ENCODE data around the gene ARMC12. TPM values are rescaled to one million over a fixed set of nuclear protein-coding genes. Genes with fewer than 3 reads are reported as not detected.

ARMC12 gene
- total RNA-seq, 4 donors from 2014 or later, result 0.40 to 2.4 (median 1.4) TPM

- Histone ChIP-seq H3K4me1 (no peaks in the 10 kb centered on the region), H3K36me3 (no peaks in the 10 kb centered on the region), H3K27me3 (no peaks in the 10 kb centered on the region), H3K27ac (no peak overlapping the region), H3K9me3 (no peaks in the 10 kb centered on the region), H3K4me3 (replicated peaks in 1 of 3) (no peak overlapping the region)
- no peak for DNase-seq
- TF ChIP-seq, protein P1, sequence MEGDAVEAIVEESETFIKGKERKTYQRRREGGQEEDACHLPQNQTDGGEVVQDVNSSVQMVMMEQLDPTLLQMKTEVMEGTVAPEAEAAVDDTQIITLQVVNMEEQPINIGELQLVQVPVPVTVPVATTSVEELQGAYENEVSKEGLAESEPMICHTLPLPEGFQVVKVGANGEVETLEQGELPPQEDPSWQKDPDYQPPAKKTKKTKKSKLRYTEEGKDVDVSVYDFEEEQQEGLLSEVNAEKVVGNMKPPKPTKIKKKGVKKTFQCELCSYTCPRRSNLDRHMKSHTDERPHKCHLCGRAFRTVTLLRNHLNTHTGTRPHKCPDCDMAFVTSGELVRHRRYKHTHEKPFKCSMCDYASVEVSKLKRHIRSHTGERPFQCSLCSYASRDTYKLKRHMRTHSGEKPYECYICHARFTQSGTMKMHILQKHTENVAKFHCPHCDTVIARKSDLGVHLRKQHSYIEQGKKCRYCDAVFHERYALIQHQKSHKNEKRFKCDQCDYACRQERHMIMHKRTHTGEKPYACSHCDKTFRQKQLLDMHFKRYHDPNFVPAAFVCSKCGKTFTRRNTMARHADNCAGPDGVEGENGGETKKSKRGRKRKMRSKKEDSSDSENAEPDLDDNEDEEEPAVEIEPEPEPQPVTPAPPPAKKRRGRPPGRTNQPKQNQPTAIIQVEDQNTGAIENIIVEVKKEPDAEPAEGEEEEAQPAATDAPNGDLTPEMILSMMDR (IDR thresholded peaks at IDR 0.05), result no peak
- TF ChIP-seq POLR2A (IDR thresholded peaks at IDR 0.05), result no peak
- intact Hi-C loops (cut with DNase I), result no loop called here
- 85 to 88% methylated on average over 7 of the region's 7 CpGs for WGBS, 2 donors
Observed at GRCh38 chr6:35713006-35713767, 23.6 kb upstream of the ARMC12 start.

DNA sequence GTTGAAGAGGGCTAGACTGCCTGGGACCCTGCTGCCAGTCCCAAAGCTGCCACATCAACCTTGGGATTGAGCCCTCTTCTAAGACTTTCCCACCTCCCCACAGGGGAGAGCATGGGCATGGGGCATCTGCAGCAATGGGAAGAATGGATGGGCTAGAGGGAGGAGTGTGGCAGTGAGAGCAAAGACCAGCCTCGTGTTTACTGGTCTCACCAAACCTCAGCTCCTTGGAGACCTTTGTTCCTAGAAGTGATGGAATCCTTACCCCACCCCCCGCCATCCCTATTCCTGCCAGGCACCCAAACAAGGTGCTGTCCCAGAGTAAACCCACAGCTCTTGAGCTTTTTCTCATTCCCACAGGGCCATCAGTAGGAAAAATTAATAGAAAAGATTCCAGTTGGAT lies 20.0 kb upstream of the ARMC12 start:
- H3K27ac ChIP-seq, result no peak overlapping the region
- no peaks in the 10 kb centered on the region for H3K9me3 ChIP-seq
- WGBS, 2 donors, result 76 to 100% methylated on average over 1 to 2 of the region's 2 CpGs
- H3K27me3 ChIP-seq, result no peaks in the 10 kb centered on the region
- no peak overlapping the region for H3K4me3 ChIP-seq (replicated peaks in 1 of 3)
- intact Hi-C loops (cut with DNase I), result no loop called here
- TF ChIP-seq POLR2A (IDR thresholded peaks at IDR 0.05), result no peak
- TF ChIP-seq, protein P1 (IDR thresholded peaks at IDR 0.05), result no peak
- H3K4me1 ChIP-seq, result peaks cover 5 to 28% of the 10 kb centered on the region in 2 donors
- H3K36me3 ChIP-seq, result no peaks in the 10 kb centered on the region
- DNase-seq, result no peak

DNA sequence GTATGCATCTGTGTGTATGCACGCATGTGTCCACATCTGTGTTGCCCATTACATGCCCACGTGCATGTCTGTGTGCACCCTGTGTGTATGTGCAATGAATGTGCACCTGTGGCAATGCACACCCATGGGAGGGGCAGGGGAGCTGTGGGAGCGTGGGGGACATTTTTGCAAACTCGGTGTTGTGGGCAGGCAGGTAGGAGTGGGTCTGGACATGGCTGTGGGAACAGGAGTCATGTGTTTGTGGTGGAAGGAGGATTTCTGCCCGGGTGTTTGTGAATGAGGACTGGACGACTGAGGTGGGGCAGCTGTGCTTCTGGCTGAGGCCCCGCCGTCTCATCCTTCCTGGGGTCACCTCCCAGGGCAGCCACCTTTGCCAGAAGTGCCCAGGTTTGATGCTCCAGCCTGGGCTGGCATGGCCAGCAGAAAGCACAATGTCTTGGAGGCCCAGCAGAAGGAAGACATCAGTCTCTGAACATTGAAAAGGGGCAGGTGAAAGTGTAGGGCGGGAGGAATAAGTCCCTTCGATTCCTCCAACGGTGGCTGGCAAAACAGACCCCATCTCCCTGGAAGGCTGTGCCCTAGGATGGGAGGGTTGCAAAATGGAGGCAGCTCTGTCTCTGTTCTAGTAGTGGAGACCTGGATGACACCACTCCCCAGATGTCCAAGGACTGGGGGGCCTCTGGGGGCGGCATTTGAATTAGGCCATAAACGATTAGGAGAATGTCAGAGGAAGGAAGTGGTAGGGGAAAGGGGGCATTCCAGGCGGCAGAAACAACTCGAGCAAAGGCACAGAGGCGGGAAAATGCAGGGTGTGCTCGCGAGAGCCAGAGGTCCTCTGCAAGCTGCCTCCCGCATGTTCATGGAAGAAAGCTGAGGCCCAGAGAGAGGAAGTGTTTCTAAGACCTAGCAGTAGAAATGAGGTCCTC lies 19.1 kb upstream of the ARMC12 start:
- H3K27ac ChIP-seq, result no peak overlapping the region
- no peaks in the 10 kb centered on the region for H3K9me3 ChIP-seq
- intact Hi-C loops (cut with DNase I), result no loop called here
- no peak overlapping the region for H3K4me3 ChIP-seq (replicated peaks in 1 of 3)
- H3K36me3 ChIP-seq, result no peaks in the 10 kb centered on the region
- H3K4me1 ChIP-seq, result peaks cover 14 to 37% of the 10 kb centered on the region in 2 donors
- WGBS, 2 donors, result 82 to 85% methylated on average over 19 of the region's 19 CpGs
- H3K27me3 ChIP-seq, result no peaks in the 10 kb centered on the region
- DNase-seq, result no peak
- no peak for TF ChIP-seq POLR2A (IDR thresholded peaks at IDR 0.05)
- TF ChIP-seq, protein P1 (IDR thresholded peaks at IDR 0.05), result no peak

DNA sequence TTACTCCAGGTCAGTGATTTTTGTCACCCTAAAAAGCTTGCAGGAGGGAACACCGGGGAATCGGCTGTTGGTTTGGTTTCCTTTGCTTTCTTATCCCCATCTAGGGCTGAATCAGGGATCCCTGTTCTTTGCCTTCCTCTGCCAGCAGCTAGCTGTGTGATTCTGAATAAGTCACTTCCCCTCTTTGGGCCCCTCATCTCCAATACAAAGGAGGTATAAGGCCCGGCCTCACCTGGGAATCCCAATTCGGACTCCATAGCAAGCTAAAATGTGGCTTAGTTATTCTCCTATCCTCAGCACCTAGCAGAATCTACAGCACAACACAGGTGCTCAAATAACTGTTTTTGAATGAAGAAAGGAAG lies 18.5 kb upstream of the ARMC12 start:
- Histone ChIP-seq H3K4me3 (replicated peaks in 1 of 3) (no peak overlapping the region), H3K27ac (no peak overlapping the region), H3K36me3 (no peaks in the 10 kb centered on the region), H3K4me1 (peaks cover 20 to 44% of the 10 kb centered on the region in 2 donors), H3K27me3 (no peaks in the 10 kb centered on the region), H3K9me3 (no peaks in the 10 kb centered on the region)
- intact Hi-C loops (cut with DNase I), result no loop called here
- 83 to 85% methylated on average over 4 of the region's 4 CpGs for WGBS, 2 donors
- no peak for TF ChIP-seq POLR2A (IDR thresholded peaks at IDR 0.05)
- TF ChIP-seq, protein P1 (IDR thresholded peaks at IDR 0.05), result no peak
- no peak for DNase-seq

Measured in thyroid gland (tissue), 4 donors.